H1 (cell line): ENCODE measurements around the gene TATDN2. TPM values are rescaled to one million over a fixed set of nuclear protein-coding genes. Genes with fewer than 3 reads are reported as not detected.

Source experiments
- CTCF ChIA-PET: fragments of 300-600 bp; sonication (Branson Sonifier 250); formaldehyde crosslinking; loops from one replicate; lab custom pipeline; 2021; ENCODE audit not compliant: partially characterized antibody; lab: Charles Lee
- POLR2A ChIA-PET: fragments of 300-600 bp; sonication (Branson Sonifier 250); formaldehyde crosslinking; loops from one replicate; lab custom pipeline; 2021; ENCODE audit warnings: inconsistent platforms; ENCODE audit not compliant: partially characterized antibody; lab: Charles Lee
- DNase-seq, 2 experiments: peaks; one replicate each; pipeline versions ENCODE4 v3.0.0 to v3.0.0-alpha.2; 2010 to 2022; ENCODE audit warnings: low spot score in 2 of 2, low read depth in 1 of 2, mixed read lengths in 1 of 2
- FAIRE-seq: peaks from 2 replicates; lab custom pipeline; 2011; peaks lifted over from hg19 to GRCh38; lab: Jason Lieb, UNC
- H2AFZ ChIP-seq: 2 replicates; pipeline ENCODE4 v1.8.1; 2012; ENCODE audit warnings: low read length, inconsistent platforms
- H2AK5ac ChIP-seq: 2 replicates; pipeline ENCODE4 v1.6.1; 2013; ENCODE audit warnings: low read depth, low read length
- H2BK120ac ChIP-seq: replicated peaks from 2 replicates; pipeline ENCODE3; 2013; ENCODE audit warnings: low read depth, low read length, inconsistent platforms
- H2BK12ac ChIP-seq: 2 replicates; pipeline ENCODE4 v1.6.1; 2013; ENCODE audit warnings: low read depth, low read length
- H2BK15ac ChIP-seq: 2 replicates; pipeline ENCODE4 v1.6.1; 2013; ENCODE audit warnings: low read length
- H2BK20ac ChIP-seq: 2 replicates; pipeline ENCODE4 v1.6.1; 2013; ENCODE audit warnings: low read length
- H2BK5ac ChIP-seq: 2 replicates; pipeline ENCODE4 v1.6.1; 2013; ENCODE audit warnings: low read depth, low read length
- H3K14ac ChIP-seq: 2 replicates; pipeline ENCODE4 v1.6.1; 2013; ENCODE audit warnings: inconsistent platforms; ENCODE audit not compliant: insufficient read length
- H3K18ac ChIP-seq: 2 replicates; pipeline ENCODE4 v1.6.1; 2013; ENCODE audit warnings: low read length; ENCODE audit errors: extremely low read depth
- H3K23ac ChIP-seq: 2 replicates; pipeline ENCODE4 v1.6.1; 2013; ENCODE audit warnings: inconsistent platforms; ENCODE audit not compliant: insufficient read length
- H3K23me2 ChIP-seq: 2 replicates; pipeline ENCODE4 v1.6.1; 2013; ENCODE audit warnings: low read depth, low read length
- H3K27ac ChIP-seq: 2 replicates; pipeline ENCODE4 v1.6.1; 2011; ENCODE audit warnings: low read depth, low read length, inconsistent platforms
- H3K27me3 ChIP-seq, 4 experiments: replicated peaks in 1 of 4; 1 replicate in 1 of 4; 2 replicates in 3 of 4; pipeline versions ENCODE4 v1.6.1 to v1.8.1; 2011 to 2013; ENCODE audit warnings: low read length in 3 of 4, mild to moderate bottlenecking in 3 of 4, inconsistent platforms in 2 of 4, mixed read lengths in 2 of 4, moderate library complexity in 1 of 4; ENCODE audit not compliant: control insufficient read depth in 3 of 4, insufficient read depth in 3 of 4; ENCODE audit errors: extremely low read depth in 1 of 4
- H3K36me3 ChIP-seq, 4 experiments: 2 replicates each; pipeline versions ENCODE4 v1.6.1 to v1.8.1; 2011 to 2013; ENCODE audit warnings: mild to moderate bottlenecking in 4 of 4, low read length in 3 of 4, moderate library complexity in 2 of 4, control low read depth in 1 of 4, inconsistent platforms in 1 of 4; ENCODE audit not compliant: insufficient read depth in 4 of 4, control insufficient read depth in 2 of 4
- H3K4ac ChIP-seq: replicated peaks from 2 replicates; pipeline ENCODE3; 2013; ENCODE audit warnings: low read length, low read depth, mixed read lengths, inconsistent platforms; ENCODE audit not compliant: insufficient read length
- H3K4me1 ChIP-seq, 4 experiments: replicated peaks in 1 of 4; 1 replicate in 1 of 4; 2 replicates in 3 of 4; pipeline versions ENCODE4 v1.6.1 to v1.8.1; 2011 to 2013; ENCODE audit warnings: low read length in 3 of 4, inconsistent platforms in 2 of 4, mixed read lengths in 1 of 4; ENCODE audit not compliant: insufficient read depth in 4 of 4, control insufficient read depth in 3 of 4
- H3K4me2 ChIP-seq, 2 experiments: 2 replicates each; pipeline versions ENCODE4 v1.6.1 to v1.8.1; 2011 to 2013; ENCODE audit warnings: low read depth in 2 of 2, low read length in 2 of 2, control low read depth in 1 of 2, inconsistent platforms in 1 of 2, mild to moderate bottlenecking in 1 of 2; ENCODE audit not compliant: insufficient read depth in 1 of 2
- H3K4me3 ChIP-seq, 4 experiments: fragments of 200-600, 300-600 bp in 1 of 4; sonication (generic), shearing (Covaris generic), sonication (Bioruptor Twin) in 1 of 4; 2 replicates each; pipeline versions ENCODE4 v1.5.1 to v1.8.1; 2011 to 2016; ENCODE audit warnings: low read length in 4 of 4, low read depth in 3 of 4, control low read depth in 2 of 4, inconsistent platforms in 2 of 4, mild to moderate bottlenecking in 2 of 4, mixed read lengths in 1 of 4, moderate library complexity in 1 of 4; ENCODE audit not compliant: insufficient read depth in 2 of 4; ENCODE audit errors: extremely low read depth in 1 of 4
- H3K56ac ChIP-seq: replicated peaks from 2 replicates; pipeline ENCODE3; 2013; ENCODE audit warnings: low read depth, mild to moderate bottlenecking, mixed read lengths, low read length, inconsistent platforms; ENCODE audit not compliant: insufficient read length
- H3K79me1 ChIP-seq: 2 replicates; pipeline ENCODE4 v1.6.1; 2013; ENCODE audit warnings: low read depth, low read length, control low read depth
- H3K79me2 ChIP-seq, 2 experiments: 2 replicates each; pipeline versions ENCODE4 v1.6.1 to v1.8.1; 2012 to 2013; ENCODE audit warnings: low read length in 2 of 2, mild to moderate bottlenecking in 2 of 2, inconsistent platforms in 1 of 2; ENCODE audit not compliant: insufficient read depth in 2 of 2, control insufficient read depth in 1 of 2
- H3K9ac ChIP-seq, 4 experiments: replicated peaks in 1 of 4; 1 replicate in 1 of 4; 2 replicates in 3 of 4; pipeline versions ENCODE4 v1.6.1 to v1.8.1; 2011 to 2013; ENCODE audit warnings: low read depth in 3 of 4, low read length in 3 of 4, control low read depth in 2 of 4, mild to moderate bottlenecking in 2 of 4, moderate library complexity in 2 of 4, inconsistent platforms in 1 of 4; ENCODE audit errors: extremely low read depth in 1 of 4
- H3K9me3 ChIP-seq, 2 experiments: 2 replicates each; pipeline versions ENCODE4 v1.6.1 to v1.8.1; 2012 to 2013; ENCODE audit warnings: mild to moderate bottlenecking in 2 of 2, moderate library complexity in 2 of 2, control low read depth in 1 of 2, inconsistent platforms in 1 of 2, low read depth in 1 of 2, low read length in 1 of 2, mixed read lengths in 1 of 2; ENCODE audit not compliant: insufficient read depth in 2 of 2
- H4K20me1 ChIP-seq, 2 experiments: replicated peaks in 1 of 2; 2 replicates each; pipeline versions ENCODE3 to v1.8.1; 2011 to 2013; ENCODE audit warnings: inconsistent platforms in 2 of 2, low read length in 2 of 2, mild to moderate bottlenecking in 1 of 2; ENCODE audit not compliant: insufficient read depth in 2 of 2, control insufficient read depth in 1 of 2
- H4K5ac ChIP-seq: 2 replicates; pipeline ENCODE4 v1.6.1; 2013; ENCODE audit warnings: low read length, low read depth, mixed read lengths, inconsistent platforms; ENCODE audit not compliant: insufficient read length
- H4K8ac ChIP-seq: 2 replicates; pipeline ENCODE4 v1.8.0; 2013; ENCODE audit warnings: mild to moderate bottlenecking, moderate library complexity, low read length, inconsistent platforms; ENCODE audit not compliant: insufficient read depth; ENCODE audit errors: extremely low read depth
- H4K91ac ChIP-seq: replicated peaks from 2 replicates; pipeline ENCODE3; 2013; ENCODE audit warnings: low read length, mixed read lengths, inconsistent platforms; ENCODE audit not compliant: insufficient read length
- ATF2 ChIP-seq: IDR thresholded peaks from 2 replicates; pipeline ENCODE4 v1.6.1; 2012; ENCODE audit warnings: low read length, inconsistent platforms
- BACH1 ChIP-seq: IDR thresholded peaks from 2 replicates; pipeline ENCODE4 v1.6.1; 2012; ENCODE audit warnings: low read length, improper control_type of control experiment
- BCL11A ChIP-seq, 2 experiments: IDR thresholded peaks; one replicate each; pipeline ENCODE4 v1.6.1; 2011; ENCODE audit warnings: low read depth in 2 of 2, low read length in 2 of 2, mild to moderate bottlenecking in 2 of 2
- CBX5 ChIP-seq: fragments of 300-800, 300-1000 bp; sonication (generic); IDR thresholded peaks from 2 replicates; pipeline ENCODE4 v1.7.1; 2016; ENCODE audit warnings: antibody characterized with exemption, low read length, low read depth
- E2F6 ChIP-seq: IDR thresholded peaks from 2 replicates; pipeline ENCODE4 v1.6.1; 2012; ENCODE audit warnings: inconsistent platforms
- JUND ChIP-seq: IDR thresholded peaks from 2 replicates; pipeline ENCODE4 v1.6.1; 2011; ENCODE audit warnings: mild to moderate bottlenecking, improper control_type of control experiment, low read length
- POLR2AphosphoS5 ChIP-seq: IDR thresholded peaks from 2 replicates; pipeline ENCODE4 v1.6.1; 2011; ENCODE audit warnings: low read depth, low read length
- RBBP5 ChIP-seq: IDR thresholded peaks from 2 replicates; pipeline ENCODE4 v1.7.1; 2012; ENCODE audit warnings: low read depth, mild to moderate bottlenecking, inconsistent platforms, low read length, moderate library complexity, borderline replicate concordance
- RFX5 ChIP-seq: IDR thresholded peaks from 2 replicates; pipeline ENCODE4 v1.6.1; 2011; ENCODE audit warnings: low read depth, low read length, improper control_type of control experiment, borderline replicate concordance
- YY1 ChIP-seq: IDR thresholded peaks from 2 replicates; pipeline ENCODE4 v1.6.1; 2011; ENCODE audit warnings: low read depth, mild to moderate bottlenecking, low read length
- ZNF274 ChIP-seq: IDR thresholded peaks from 2 replicates; pipeline ENCODE4 v1.7.0; 2012; ENCODE audit warnings: low read length, borderline replicate concordance; ENCODE audit errors: extremely low read depth
- WGBS, 2 experiments: shearing (Covaris generic) in 1 of 2; methylation state at CpG; one replicate each; pipeline versions ENCODE4 v1.1.6 to v1.1.7; 2013 to 2015; ENCODE audit warnings: low lambda C conversion rate in 2 of 2, mixed read lengths in 2 of 2, inconsistent platforms in 1 of 2, low coverage in 1 of 2, missing lambda C conversion rate in 1 of 2; ENCODE audit not compliant: insufficient replicate concordance in 2 of 2, insufficient coverage in 1 of 2, insufficient read length in 1 of 2; ENCODE audit errors: extremely low coverage in 1 of 2, missing lambda C conversion rate in 1 of 2; 5-methylcytosine and 5-hydroxymethylcytosine counted together
- polyA plus RNA-seq, 7 experiments: library from polyadenylated mRNA; depleted of rRNA in 3 of 7; stranded (reverse) in 5 of 7; unstranded in 2 of 7; fragments of >200 nt in 5 of 7; fragments of 200-250 nt in 2 of 7; gene quantifications; 1 replicate in 5 of 7; 2 replicates in 1 of 7; 4 replicates in 1 of 7; pipeline versions ENCODE4 v1.2.1 to v1.2.3, GENCODE V29; 2011 to 2013; ENCODE audit warnings: missing spikeins in 2 of 7, mixed read lengths in 2 of 7
- total RNA-seq: library from RNA; stranded (reverse); fragmentation: NEBNext Ultra II Directional; extraction: Animal tissue kit (Norgen Biotek cat#: 25700); gene quantifications from 2 replicates; pipeline ENCODE4 v1.2.1, GENCODE V29; 2021

Gene TATDN2
- total and polyA plus RNA-seq, 2 of the 8 experiments (the other 6 are each of a cell fraction or from before 2014, with no cell fraction given): 12.1 to 34.8 TPM

- Histone ChIP-seq H2AFZ (no peak overlapping the region), H4K91ac (no peak overlapping the region), H3K18ac (no peak overlapping the region), H3K27me3 (no peaks in the 10 kb centered on the region), H2BK12ac (no peak overlapping the region), H2AK5ac (no peak overlapping the region), H4K20me1 (peaks cover 3 to 10% of the 10 kb centered on the region in 2 experiments), H3K9me3 (no peaks in the 10 kb centered on the region), H3K36me3 (peaks cover 25 to 58% (median 49%) of the 10 kb centered on the region in 4 experiments), H3K79me2 (peaks cover 11 to 25% of the 10 kb centered on the region in 2 experiments), H3K23me2 (peaks cover 7% of the 10 kb centered on the region; the same call in 1 of the 2 replicates), H2BK120ac (no peak overlapping the region), H3K4me3 (no peak overlapping the region), H2BK15ac (no peak overlapping the region), H3K4ac (no peak overlapping the region), H3K27ac (no peak overlapping the region), H3K4me2 (no peak overlapping the region), H3K23ac (no peak overlapping the region), H3K4me1 (peaks cover 0 to 4% (median 3%) of the 10 kb centered on the region in 4 experiments; a peak in 5 of 7 replicates), H2BK20ac (no peak overlapping the region), H4K5ac (no peak overlapping the region), H2BK5ac (no peak overlapping the region), H3K56ac (no peak overlapping the region), H4K8ac (no peak overlapping the region), H3K14ac (no peak overlapping the region), H3K79me1 (peaks cover 5% of the 10 kb centered on the region; the same call in 1 of the 2 replicates), H3K9ac (no peak overlapping the region)
- CTCF ChIA-PET: no interaction called here
- 90% methylated on average over 4 of the region's 4 CpGs; no CpG with 5 or more reads in 1 of the 2 experiments for WGBS, 2 experiments
- DNase-seq (no peak), FAIRE-seq (no peak)
- POLR2A ChIA-PET: interaction anchor here (3.9 kb wide), 1 partner anchor 9 kb away, joined by 20 read pairs; no protein-coding TSS in a partner anchor
- TF ChIP-seq BCL11A (IDR thresholded peaks at IDR 0.05; ENCODE audit: low read depth in 2 of 2, low read length in 2 of 2) (no peak), ZNF274 (no peak), E2F6 (no peak), RBBP5 (no peak), YY1 (no peak), POLR2AphosphoS5 (no peak), BACH1 (no peak), CBX5 (no peak), ATF2 (no peak), RFX5 (no peak), JUND (no peak)
Observed at GRCh38 chr3:10317311-10317960, 69.2 kb downstream of the TATDN2 start.
